WERI-Rb-1 (cell line): Measurements from ENCODE around the gene ITGA4.

ENCODE experiments used
- DNase-seq: peaks from one replicate; pipeline ENCODE4 v3.0.0-alpha.2; 2020
- H3K27ac ChIP-seq: fragments of 250-450 bp; sonication (Bioruptor Pico); 2 replicates; pipeline ENCODE4 v1.5.1; 2020; ENCODE audit warnings: mild to moderate bottlenecking, moderate library complexity
- H3K27me3 ChIP-seq: fragments of 250-450 bp; sonication (Bioruptor Pico); 2 replicates; pipeline ENCODE4 v1.5.1; 2021; ENCODE audit warnings: mild to moderate bottlenecking, low read depth, moderate library complexity; ENCODE audit not compliant: insufficient read depth, severe bottlenecking
- H3K36me3 ChIP-seq: fragments of 250-450 bp; sonication (Bioruptor Pico); 2 replicates; pipeline ENCODE4 v1.5.1; 2020; ENCODE audit warnings: mild to moderate bottlenecking, moderate library complexity
- H3K4me3 ChIP-seq: 2 replicates; pipeline ENCODE4 v1.5.1; 2011; ENCODE audit warnings: low read depth, mild to moderate bottlenecking, control low read depth, low read length
- H3K9me3 ChIP-seq: fragments of 250-450 bp; sonication (Bioruptor Pico); 2 replicates; pipeline ENCODE4 v1.5.1; 2021; ENCODE audit warnings: mild to moderate bottlenecking, moderate library complexity; ENCODE audit not compliant: severe bottlenecking
- CTCF ChIP-seq: IDR thresholded peaks from 2 replicates; pipeline ENCODE4 v1.5.1; 2011; ENCODE audit warnings: low read depth, mild to moderate bottlenecking, control low read depth, inconsistent platforms, low read length

Gene ITGA4

GRCh38 chr2:181472990-181473389 lies 15.8 kb downstream of the ITGA4 start:
- TF ChIP-seq CTCF = no peak

DNA sequence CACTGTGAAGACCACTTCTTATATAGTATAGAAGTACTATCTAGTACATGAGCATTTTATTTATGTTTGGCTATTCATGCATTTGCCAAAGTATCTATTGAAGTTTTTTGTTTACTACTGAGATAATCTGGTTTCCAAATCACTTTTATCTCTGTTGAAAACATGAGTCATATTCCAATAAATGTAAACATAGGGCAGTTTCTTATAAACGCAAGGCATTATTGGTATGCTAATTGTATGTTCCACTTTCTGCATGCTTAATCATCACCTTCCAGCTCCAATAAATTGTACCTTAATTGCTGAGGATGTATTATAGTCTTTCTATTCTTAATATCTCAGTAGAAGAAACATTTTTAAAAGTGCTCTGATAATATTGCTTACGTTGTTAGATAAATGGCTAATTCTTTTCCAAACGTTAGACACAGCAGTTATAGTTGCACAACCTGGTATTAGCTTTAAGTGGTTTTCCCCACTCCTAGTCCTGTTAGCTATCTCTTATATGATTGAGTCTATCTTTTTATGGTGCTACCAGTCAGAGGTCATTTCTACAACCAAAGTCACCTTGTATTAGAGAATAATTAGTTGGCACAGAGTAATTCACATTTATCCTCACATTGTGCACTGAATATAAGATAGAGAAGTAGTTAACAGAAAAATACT lies 17.2 kb downstream of the ITGA4 start:
- Histone ChIP-seq H3K9me3 (no peaks in the 10 kb centered on the region), H3K36me3 (no peaks in the 10 kb centered on the region), H3K27me3 (no peaks in the 10 kb centered on the region), H3K4me3 (no peak overlapping the region), H3K27ac (no peak overlapping the region)
- TF ChIP-seq CTCF = no peak
- DNase-seq = no peak

More at GRCh38 chr2:181472990-181473389, 15.8 kb downstream of the ITGA4 start:
- Histone ChIP-seq H3K27me3 (no peaks in the 10 kb centered on the region), H3K27ac (no peak overlapping the region), H3K4me3 (no peak overlapping the region), H3K9me3 (no peaks in the 10 kb centered on the region), H3K36me3 (no peaks in the 10 kb centered on the region)
- no peak for DNase-seq

DNA sequence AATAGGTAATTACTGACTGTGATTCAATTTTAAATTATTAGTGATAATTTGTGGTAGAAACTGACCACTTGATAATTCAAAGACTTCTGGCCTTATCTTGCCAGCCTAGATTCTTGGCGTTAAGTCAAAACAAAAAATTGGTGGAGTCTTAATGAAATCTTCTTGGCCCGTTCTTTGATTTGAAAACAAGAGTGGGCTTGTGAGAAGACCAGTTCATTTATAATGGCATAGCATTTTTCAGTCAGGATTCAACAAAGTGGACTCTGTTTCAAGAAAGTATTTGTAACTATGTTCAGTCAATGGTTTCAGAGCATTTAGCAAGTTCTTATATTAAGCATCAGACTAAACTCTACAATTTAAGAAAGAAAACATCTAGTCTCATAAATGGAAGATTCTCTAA lies 26.0 kb downstream of the ITGA4 start:
- Histone ChIP-seq H3K36me3 (no peaks in the 10 kb centered on the region; the same call in 1 of the 2 replicates), H3K4me3 (no peak overlapping the region), H3K27me3 (no peaks in the 10 kb centered on the region), H3K27ac (no peak overlapping the region), H3K9me3 (no peaks in the 10 kb centered on the region)
- no peak for DNase-seq
- TF ChIP-seq CTCF = no peak

DNA sequence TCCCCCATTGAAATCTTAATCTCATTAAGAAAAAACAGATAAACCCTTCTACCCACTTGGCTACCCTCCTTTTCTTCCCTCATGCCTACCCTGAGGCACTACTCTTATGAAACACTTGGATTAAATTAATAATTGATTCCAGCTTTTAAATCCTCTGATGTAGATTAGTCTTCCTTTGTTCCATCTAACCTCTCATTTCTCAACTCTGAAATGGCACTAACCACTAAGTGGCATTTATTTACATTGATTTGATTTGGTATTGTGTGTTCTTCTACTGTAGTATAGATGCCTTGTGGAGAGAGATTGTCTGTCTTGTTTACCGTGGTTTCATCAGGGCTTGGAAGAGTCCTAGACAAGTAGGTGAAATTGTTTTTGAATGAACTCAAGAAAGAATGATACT lies 26.7 kb downstream of the ITGA4 start:
- no peak for TF ChIP-seq CTCF
- DNase-seq = no peak
- Histone ChIP-seq H3K27ac (no peak overlapping the region), H3K36me3 (no peaks in the 10 kb centered on the region; the same call in 1 of the 2 replicates), H3K27me3 (no peaks in the 10 kb centered on the region), H3K4me3 (no peak overlapping the region), H3K9me3 (no peaks in the 10 kb centered on the region)

- no peak for TF ChIP-seq CTCF
- Histone ChIP-seq H3K9me3 (no peaks in the 10 kb centered on the region), H3K27me3 (no peaks in the 10 kb centered on the region), H3K36me3 (no peaks in the 10 kb centered on the region; the same call in 1 of the 2 replicates), H3K27ac (no peak overlapping the region), H3K4me3 (no peak overlapping the region)
- DNase-seq = no peak
These were observed 27.9 kb downstream of the ITGA4 start for GRCh38 chr2:181484851-181485637.
